ENCODE measurements around the gene EAF1.
"Not testable (repeated sequence)": the region's sequence is repeated elsewhere in the genome, so short reads cannot be mapped to it uniquely, and the experiment has no call there.

EAF1 gene

GRCh38 chr3:15452156-15452555 lies 24.8 kb downstream of the EAF1 start:
- Histone ChIP-seq H3K4me1 (ENCODE audit: control insufficient read depth, insufficient read depth, low read length, poor library complexity, severe bottlenecking) (no peaks in the 10 kb centered on the region), H3K27ac (ENCODE audit: low read depth, low read length, severe bottlenecking) (no peak overlapping the region), H3K9me3 (ENCODE audit: control insufficient read depth, low read length) (no peaks in the 10 kb centered on the region), H3K36me3 (ENCODE audit: control insufficient read depth, insufficient read depth, low read length) (no peaks in the 10 kb centered on the region), H3K4me3 (ENCODE audit: extremely low read depth, insufficient read depth, low read length, poor library complexity, severe bottlenecking) (no peak overlapping the region)
- 67 to 79% methylated on average over 7 to 8 of the region's 9 CpGs for whole genome bisulfite sequencing, 2 experiments (ENCODE audit: insufficient coverage in 2 of 2)

- Histone ChIP-seq H3K9me3 (ENCODE audit: control insufficient read depth, low read length) (no peaks in the 10 kb centered on the region), H3K36me3 (ENCODE audit: control insufficient read depth, insufficient read depth, low read length) (no peaks in the 10 kb centered on the region), H3K4me3 (ENCODE audit: extremely low read depth, insufficient read depth, low read length, poor library complexity, severe bottlenecking) (no peak overlapping the region), H3K27ac (ENCODE audit: low read depth, low read length, severe bottlenecking) (no peak overlapping the region), H3K4me1 (ENCODE audit: control insufficient read depth, insufficient read depth, low read length, poor library complexity, severe bottlenecking) (no peaks in the 10 kb centered on the region)
- 85 to 93% methylated on average over 2 to 5 of the region's 5 CpGs for WGBS, 2 experiments (ENCODE audit: insufficient coverage in 2 of 2)
Measured at GRCh38 chr3:15452961-15453360, 25.6 kb downstream of the EAF1 start.

GRCh38 chr3:15453501-15453900 lies 26.1 kb downstream of the EAF1 start:
- WGBS, 2 experiments (ENCODE audit: insufficient coverage in 2 of 2) = 89 to 95% methylated on average over 3 to 7 of the region's 8 CpGs
- no peak overlapping the region for H3K4me3 ChIP-seq (ENCODE audit: extremely low read depth, insufficient read depth, low read length, poor library complexity, severe bottlenecking)
- H3K4me1 ChIP-seq (ENCODE audit: control insufficient read depth, insufficient read depth, low read length, poor library complexity, severe bottlenecking) = no peaks in the 10 kb centered on the region
- peaks cover 3% of the 10 kb centered on the region for H3K9me3 ChIP-seq (ENCODE audit: control insufficient read depth, low read length)
- H3K36me3 ChIP-seq (ENCODE audit: control insufficient read depth, insufficient read depth, low read length) = no peaks in the 10 kb centered on the region
- no peak overlapping the region for H3K27ac ChIP-seq (ENCODE audit: low read depth, low read length, severe bottlenecking)

- no peaks in the 10 kb centered on the region for H3K36me3 ChIP-seq (ENCODE audit: control insufficient read depth, insufficient read depth, low read length)
- H3K4me3 ChIP-seq (ENCODE audit: extremely low read depth, insufficient read depth, low read length, poor library complexity, severe bottlenecking) = no peak overlapping the region
- H3K27ac ChIP-seq (ENCODE audit: low read depth, low read length, severe bottlenecking) = no peak overlapping the region
- 68 to 76% methylated on average over 6 to 7 of the region's 9 CpGs for WGBS, 2 experiments (ENCODE audit: insufficient coverage in 2 of 2)
- no peaks in the 10 kb centered on the region for H3K4me1 ChIP-seq (ENCODE audit: control insufficient read depth, insufficient read depth, low read length, poor library complexity, severe bottlenecking)
- H3K9me3 ChIP-seq (ENCODE audit: control insufficient read depth, low read length) = peaks cover 3% of the 10 kb centered on the region
Measured at GRCh38 chr3:15453991-15454625, 26.7 kb downstream of the EAF1 start.

- H3K4me1 ChIP-seq (ENCODE audit: control insufficient read depth, insufficient read depth, low read length, poor library complexity, severe bottlenecking) = no peaks in the 10 kb centered on the region
- H3K27ac ChIP-seq (ENCODE audit: low read depth, low read length, severe bottlenecking) = no peak overlapping the region
- H3K9me3 ChIP-seq (ENCODE audit: control insufficient read depth, low read length) = peaks cover 3% of the 10 kb centered on the region
- H3K36me3 ChIP-seq (ENCODE audit: control insufficient read depth, insufficient read depth, low read length) = no peaks in the 10 kb centered on the region
- no peak overlapping the region for H3K4me3 ChIP-seq (ENCODE audit: extremely low read depth, insufficient read depth, low read length, poor library complexity, severe bottlenecking)
Measured at GRCh38 chr3:15454965-15455364, 27.6 kb downstream of the EAF1 start.

- no peak overlapping the region for H3K4me3 ChIP-seq (ENCODE audit: extremely low read depth, insufficient read depth, low read length, poor library complexity, severe bottlenecking)
- 91 to 96% methylated on average over 7 of the region's 7 CpGs for WGBS, 2 experiments (ENCODE audit: insufficient coverage in 2 of 2)
- H3K27ac ChIP-seq (ENCODE audit: low read depth, low read length, severe bottlenecking) = no peak overlapping the region
- no peaks in the 10 kb centered on the region for H3K4me1 ChIP-seq (ENCODE audit: control insufficient read depth, insufficient read depth, low read length, poor library complexity, severe bottlenecking)
- no peaks in the 10 kb centered on the region for H3K36me3 ChIP-seq (ENCODE audit: control insufficient read depth, insufficient read depth, low read length)
- H3K9me3 ChIP-seq (ENCODE audit: control insufficient read depth, low read length) = peaks cover 3% of the 10 kb centered on the region
Measured at GRCh38 chr3:15455756-15456155, 28.4 kb downstream of the EAF1 start.

GRCh38 chr3:15456321-15456720 lies 28.9 kb downstream of the EAF1 start:
- no peaks in the 10 kb centered on the region for H3K36me3 ChIP-seq (ENCODE audit: control insufficient read depth, insufficient read depth, low read length)
- H3K9me3 ChIP-seq (ENCODE audit: control insufficient read depth, low read length) = peaks cover 3% of the 10 kb centered on the region
- no peaks in the 10 kb centered on the region for H3K4me1 ChIP-seq (ENCODE audit: control insufficient read depth, insufficient read depth, low read length, poor library complexity, severe bottlenecking)
- H3K27ac ChIP-seq (ENCODE audit: low read depth, low read length, severe bottlenecking) = no peak overlapping the region
- WGBS, 2 experiments (ENCODE audit: insufficient coverage in 2 of 2) = 86% methylated on average over 2 of the region's 2 CpGs; no CpG with 5 or more reads in 1 of the 2 experiments
- no peak overlapping the region for H3K4me3 ChIP-seq (ENCODE audit: extremely low read depth, insufficient read depth, low read length, poor library complexity, severe bottlenecking)

- not testable (repeated sequence) for H3K36me3 ChIP-seq (ENCODE audit: control insufficient read depth, insufficient read depth, low read length); H3K4me1 ChIP-seq (ENCODE audit: control insufficient read depth, insufficient read depth, low read length, poor library complexity, severe bottlenecking); H3K27ac ChIP-seq (ENCODE audit: low read depth, low read length, severe bottlenecking); H3K4me3 ChIP-seq (ENCODE audit: extremely low read depth, insufficient read depth, low read length, poor library complexity, severe bottlenecking); H3K9me3 ChIP-seq (ENCODE audit: control insufficient read depth, low read length)
- WGBS, 2 experiments (ENCODE audit: insufficient coverage in 2 of 2) = 93 to 95% methylated on average over 7 of the region's 10 CpGs
Measured at GRCh38 chr3:15456915-15457314, 29.5 kb downstream of the EAF1 start.

GRCh38 chr3:15458212-15458780 lies 30.9 kb downstream of the EAF1 start:
- H3K4me1 ChIP-seq (ENCODE audit: control insufficient read depth, insufficient read depth, low read length, poor library complexity, severe bottlenecking) = no peaks in the 10 kb centered on the region
- H3K4me3 ChIP-seq (ENCODE audit: extremely low read depth, insufficient read depth, low read length, poor library complexity, severe bottlenecking) = no peak overlapping the region
- H3K27ac ChIP-seq (ENCODE audit: low read depth, low read length, severe bottlenecking) = no peak overlapping the region
- H3K36me3 ChIP-seq (ENCODE audit: control insufficient read depth, insufficient read depth, low read length) = no peaks in the 10 kb centered on the region
- H3K9me3 ChIP-seq (ENCODE audit: control insufficient read depth, low read length) = peaks cover 3% of the 10 kb centered on the region
- WGBS, 2 experiments (ENCODE audit: insufficient coverage in 2 of 2) = 92 to 94% methylated on average over 6 of the region's 7 CpGs

- Histone ChIP-seq H3K4me1 (ENCODE audit: control insufficient read depth, insufficient read depth, low read length, poor library complexity, severe bottlenecking) (no peaks in the 10 kb centered on the region), H3K27ac (ENCODE audit: low read depth, low read length, severe bottlenecking) (no peak overlapping the region), H3K36me3 (ENCODE audit: control insufficient read depth, insufficient read depth, low read length) (no peaks in the 10 kb centered on the region), H3K9me3 (ENCODE audit: control insufficient read depth, low read length) (peaks cover 3% of the 10 kb centered on the region), H3K4me3 (ENCODE audit: extremely low read depth, insufficient read depth, low read length, poor library complexity, severe bottlenecking) (no peak overlapping the region)
- 58 to 82% methylated on average over 2 to 3 of the region's 4 CpGs for WGBS, 2 experiments (ENCODE audit: insufficient coverage in 2 of 2)
Measured at GRCh38 chr3:15460891-15461531, 33.6 kb downstream of the EAF1 start.

- WGBS, 2 experiments (ENCODE audit: insufficient coverage in 2 of 2) = 90 to 92% methylated on average over 5 of the region's 5 CpGs
- no peak overlapping the region for H3K27ac ChIP-seq (ENCODE audit: low read depth, low read length, severe bottlenecking)
- no peak overlapping the region for H3K4me3 ChIP-seq (ENCODE audit: extremely low read depth, insufficient read depth, low read length, poor library complexity, severe bottlenecking)
- H3K36me3 ChIP-seq (ENCODE audit: control insufficient read depth, insufficient read depth, low read length) = no peaks in the 10 kb centered on the region
- H3K4me1 ChIP-seq (ENCODE audit: control insufficient read depth, insufficient read depth, low read length, poor library complexity, severe bottlenecking) = no peaks in the 10 kb centered on the region
- H3K9me3 ChIP-seq (ENCODE audit: control insufficient read depth, low read length) = peaks cover 3% of the 10 kb centered on the region
Measured at GRCh38 chr3:15462451-15462850, 35.1 kb downstream of the EAF1 start.

All from mesodermal cell (in vitro differentiated cells).